GM19193 (cell line): ENCODE data around the gene PIANP.
A peak's percentile ranks its signal among the peaks of the same experiment; 100 is the strongest.

Experiments
- POLR2A ChIP-seq: IDR thresholded peaks from 4 replicates; pipeline ENCODE4 v1.6.1; 2011; ENCODE audit not compliant: insufficient read depth, insufficient read length; ENCODE audit errors: extremely low read depth

Gene PIANP

GRCh38 chr12:6700646-6701051 is at the start of gene PIANP:
Gene PIANP (minus strand): TSS chr12:6700815. CDS start chr12:6698061, 2,754 bp downstream.
- TF ChIP-seq POLR2A: no peak

- no peak for TF ChIP-seq POLR2A
Observed at GRCh38 chr12:6748761-6749160, 48.1 kb upstream of the PIANP start.

- TF ChIP-seq POLR2A: no peak
Observed at GRCh38 chr12:6747216-6747615, 46.6 kb upstream of the PIANP start.

GRCh38 chr12:6745741-6746525 is 45.3 kb upstream of the PIANP start:
- TF ChIP-seq POLR2A: no peak

GRCh38 chr12:6742834-6743233 is 42.2 kb upstream of the PIANP start:
- TF ChIP-seq POLR2A: no peak

GRCh38 chr12:6736754-6737153 is 36.1 kb upstream of the PIANP start:
- TF ChIP-seq POLR2A: no peak

GRCh38 chr12:6735448-6736191 is 35.0 kb upstream of the PIANP start:
- no peak for TF ChIP-seq POLR2A

- TF ChIP-seq POLR2A: no peak
Observed at GRCh38 chr12:6734506-6735387, 34.1 kb upstream of the PIANP start.

- no peak for TF ChIP-seq POLR2A
Observed at GRCh38 chr12:6730169-6730568, 29.6 kb upstream of the PIANP start.

- TF ChIP-seq POLR2A: no peak
Observed at GRCh38 chr12:6729186-6729585, 28.6 kb upstream of the PIANP start.

- no peak for TF ChIP-seq POLR2A
Observed at GRCh38 chr12:6725350-6725749, 24.7 kb upstream of the PIANP start.

- TF ChIP-seq POLR2A: no peak
Observed at GRCh38 chr12:6724409-6724797, 23.8 kb upstream of the PIANP start.

GRCh38 chr12:6723607-6724408 is 23.2 kb upstream of the PIANP start, which contains the start of gene COPS7A:
Gene COPS7A (plus strand): TSS chr12:6724046. CDS start chr12:6724657, 611 bp downstream.
- peak; percentile 92 for TF ChIP-seq POLR2A

GRCh38 chr12:6722863-6723262 is 22.2 kb upstream of the PIANP start:
- no peak for TF ChIP-seq POLR2A
